ENCODE results near the gene ALKBH6. TPM values are rescaled to one million over a fixed set of nuclear protein-coding genes. Genes with fewer than 3 reads are reported as not detected.

The ALKBH6 gene
- total RNA-seq, 1 experiment from 2014 or later, result 32.5 TPM

DNA sequence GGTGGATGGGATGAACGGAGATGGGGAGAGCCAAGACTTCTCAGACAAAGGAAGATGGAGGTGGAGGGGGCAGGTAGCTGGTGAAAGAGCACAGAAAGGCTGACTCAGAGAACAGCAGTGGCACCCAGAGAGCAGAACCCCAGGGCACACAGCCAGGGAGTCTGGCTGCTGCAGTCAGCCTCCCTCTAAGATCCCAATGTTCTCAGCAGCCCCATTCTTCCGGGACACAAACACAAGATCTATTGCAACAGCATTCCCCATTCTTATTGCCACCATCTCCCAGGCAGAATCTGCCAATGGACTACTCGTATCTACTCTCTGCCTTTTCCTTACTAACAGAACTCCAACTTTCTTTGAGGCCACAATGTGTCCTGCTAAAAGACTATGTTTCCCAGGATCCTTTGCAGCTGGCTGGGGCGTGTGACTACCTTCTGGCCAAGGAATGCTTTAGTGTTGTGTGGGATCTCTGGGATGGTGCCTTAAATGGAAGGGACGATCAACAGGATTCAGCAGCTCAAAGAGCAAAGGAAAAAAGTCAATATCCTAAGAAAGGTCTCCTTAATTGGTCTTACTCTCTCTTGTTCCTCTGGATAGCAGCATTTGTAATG is 32.5 kb upstream of the ALKBH6 start:
- Histone ChIP-seq H4K20me1 (ENCODE audit: control insufficient read depth, insufficient read depth, insufficient read length) (no peaks in the 10 kb centered on the region), H3K9ac (ENCODE audit: extremely low read depth, insufficient read length, low read length) (no peak overlapping the region), H2BK12ac (ENCODE audit: insufficient read length, low read depth, low read length) (no peak overlapping the region), H3K4ac (ENCODE audit: low read depth, low read length) (no peak overlapping the region), H2BK120ac (ENCODE audit: low read depth, low read length, poor library complexity, severe bottlenecking) (no peak overlapping the region), H3K9me3 (ENCODE audit: control insufficient read depth, low read depth, low read length) (no peaks in the 10 kb centered on the region), H3K79me1 (ENCODE audit: insufficient read depth, low read depth, low read length, poor library complexity, severe bottlenecking) (no peaks in the 10 kb centered on the region), H4K91ac (ENCODE audit: insufficient read length, low read depth, low read length) (no peak overlapping the region), H3K18ac (ENCODE audit: insufficient read length, low read depth, low read length) (no peak overlapping the region), H2BK15ac (ENCODE audit: low read depth, low read length) (no peak overlapping the region), H2AK5ac (ENCODE audit: insufficient read length, low read length) (no peak overlapping the region), H4K5ac (ENCODE audit: insufficient read length, low read depth, low read length) (no peak overlapping the region), H3K23ac (ENCODE audit: insufficient read length, low read depth, low read length) (no peak overlapping the region), H3K79me2 (ENCODE audit: insufficient read depth, low read length) (no peaks in the 10 kb centered on the region), H3K23me2 (ENCODE audit: insufficient read length, low read depth, low read length, poor library complexity, severe bottlenecking) (no peaks in the 10 kb centered on the region), H3K27me3 (ENCODE audit: insufficient read depth, low read length) (no peaks in the 10 kb centered on the region), H3K56ac (ENCODE audit: insufficient read length, low read depth, low read length) (no peak overlapping the region), H2BK5ac (ENCODE audit: insufficient read length, low read length) (no peak overlapping the region), H3K14ac (ENCODE audit: insufficient read depth, low read length) (no peak overlapping the region), H4K8ac (replicated peaks; ENCODE audit: insufficient read length, low read depth, low read length) (no peak overlapping the region), H2BK20ac (ENCODE audit: low read depth, low read length, poor library complexity, severe bottlenecking) (no peak overlapping the region), H3K27ac (ENCODE audit: insufficient read length, low read depth, low read length) (no peak overlapping the region), H3K4me2 (ENCODE audit: insufficient read depth, insufficient read length, low read length) (no peak overlapping the region), H3K4me1 (ENCODE audit: insufficient read depth, low read length) (peaks cover 2% of the 10 kb centered on the region; the same call in 1 of the 2 replicates), H3T11ph (ENCODE audit: low read length) (no peak overlapping the region), H2AFZ (ENCODE audit: low read length) (no peak overlapping the region)
- Mint-ChIP-seq H3K9me3 (no peaks in the 10 kb centered on the region), H3K27ac (peak overlapping the region in 1 of 3 experiments; percentile 46; a peak in 1 of 7 replicates), H3K36me3 (ENCODE audit: insufficient read depth in 1 of 3, low read depth in 3 of 3) (peaks cover 3 to 6% (median 4%) of the 10 kb centered on the region in 3 experiments; a peak in 3 of 7 replicates), H3K4me3 (no peak overlapping the region), H3K4me1 (peaks cover 11 to 24% of the 10 kb centered on the region in 2 experiments), H3K27me3 (ENCODE audit: low read depth) (no peaks in the 10 kb centered on the region; the same call in 1 of the 2 replicates)
- TF ChIP-seq, protein P1, sequence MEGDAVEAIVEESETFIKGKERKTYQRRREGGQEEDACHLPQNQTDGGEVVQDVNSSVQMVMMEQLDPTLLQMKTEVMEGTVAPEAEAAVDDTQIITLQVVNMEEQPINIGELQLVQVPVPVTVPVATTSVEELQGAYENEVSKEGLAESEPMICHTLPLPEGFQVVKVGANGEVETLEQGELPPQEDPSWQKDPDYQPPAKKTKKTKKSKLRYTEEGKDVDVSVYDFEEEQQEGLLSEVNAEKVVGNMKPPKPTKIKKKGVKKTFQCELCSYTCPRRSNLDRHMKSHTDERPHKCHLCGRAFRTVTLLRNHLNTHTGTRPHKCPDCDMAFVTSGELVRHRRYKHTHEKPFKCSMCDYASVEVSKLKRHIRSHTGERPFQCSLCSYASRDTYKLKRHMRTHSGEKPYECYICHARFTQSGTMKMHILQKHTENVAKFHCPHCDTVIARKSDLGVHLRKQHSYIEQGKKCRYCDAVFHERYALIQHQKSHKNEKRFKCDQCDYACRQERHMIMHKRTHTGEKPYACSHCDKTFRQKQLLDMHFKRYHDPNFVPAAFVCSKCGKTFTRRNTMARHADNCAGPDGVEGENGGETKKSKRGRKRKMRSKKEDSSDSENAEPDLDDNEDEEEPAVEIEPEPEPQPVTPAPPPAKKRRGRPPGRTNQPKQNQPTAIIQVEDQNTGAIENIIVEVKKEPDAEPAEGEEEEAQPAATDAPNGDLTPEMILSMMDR (conservative IDR thresholded peaks at IDR 0.05), result no peak
- no CpG with 5 or more reads among the region's 5 CpGs for WGBS (ENCODE audit: extremely low coverage, insufficient read length, low lambda C conversion rate)
- no peak for DNase-seq

Measured in H9 (cell line).